GM19099 (cell line): ENCODE data around the gene DENND2A.

ENCODE experiments used
- POLR2A ChIP-seq: IDR thresholded peaks from 3 replicates; pipeline ENCODE4 v1.6.1; 2011; ENCODE audit warnings: low read depth; ENCODE audit not compliant: insufficient read length; ENCODE audit errors: extremely low read depth

Gene DENND2A

GRCh38 chr7:140674899-140675701, 34.5 kb upstream of the DENND2A start:
- no peak for TF ChIP-seq POLR2A

- TF ChIP-seq POLR2A, result no peak
These were observed 33.8 kb upstream of the DENND2A start for GRCh38 chr7:140674356-140674800.

GRCh38 chr7:140673774-140674155, 33.2 kb upstream of the DENND2A start:
- TF ChIP-seq POLR2A, result no peak

- peak; percentile 42 for TF ChIP-seq POLR2A
These were observed 32.6 kb upstream of the DENND2A start for GRCh38 chr7:140673063-140673773.

- TF ChIP-seq POLR2A, result peak; percentile 54
These were observed 31.9 kb upstream of the DENND2A start, which contains the start of gene ADCK2 for GRCh38 chr7:140672382-140673062. ADCK2 (plus strand) TSS chr7:140672945; CDS start chr7:140673331, 386 bp downstream.

GRCh38 chr7:140671966-140672365, 31.4 kb upstream of the DENND2A start:
- TF ChIP-seq POLR2A, result no peak

- TF ChIP-seq POLR2A, result no peak
These were observed 29.8 kb upstream of the DENND2A start for GRCh38 chr7:140670343-140670935.

GRCh38 chr7:140669352-140669751, 28.7 kb upstream of the DENND2A start:
- no peak for TF ChIP-seq POLR2A

- TF ChIP-seq POLR2A, result no peak
These were observed 28.0 kb upstream of the DENND2A start for GRCh38 chr7:140668641-140669040.

GRCh38 chr7:140667476-140667875, 26.9 kb upstream of the DENND2A start:
- TF ChIP-seq POLR2A, result no peak

- no peak for TF ChIP-seq POLR2A
These were observed 20.5 kb upstream of the DENND2A start for GRCh38 chr7:140661124-140661523.

GRCh38 chr7:140659856-140660255, 19.2 kb upstream of the DENND2A start:
- TF ChIP-seq POLR2A, result no peak

- TF ChIP-seq POLR2A, result no peak
These were observed 17.3 kb upstream of the DENND2A start for GRCh38 chr7:140657891-140658290.

- TF ChIP-seq POLR2A, result no peak
These were observed 16.2 kb upstream of the DENND2A start for GRCh38 chr7:140656548-140657515.
